GM23248 (cell line): ENCODE results near the gene MACROD2.

Experiments used
- EZH2 ChIP-seq: fragments of 200-600 bp; sonication (generic); IDR thresholded peaks from 2 replicates; pipeline ENCODE4 v1.6.1; 2018; ENCODE audit warnings: antibody characterized with exemption, mild to moderate bottlenecking; ENCODE audit not compliant: insufficient read depth, poor library complexity, severe bottlenecking
- EZH2phosphoT487 ChIP-seq: fragments of 200-600 bp; sonication (generic); IDR thresholded peaks from 2 replicates; pipeline ENCODE4 v1.6.1; 2018; ENCODE audit warnings: antibody characterized with exemption, moderate library complexity, mild to moderate bottlenecking, low read depth; ENCODE audit not compliant: insufficient read depth

- TF ChIP-seq EZH2phosphoT487 = no peak
- no peak for TF ChIP-seq EZH2
Measured at GRCh38 chr20:15637950-15638754, 1642.8 kb downstream of the MACROD2 start.
